C4-2B (cell line): ENCODE measurements around the gene SCFD2.

ENCODE experiments used
- CTCF ChIP-seq: fragments of 450-650 bp; conservative IDR thresholded peaks from 2 replicates; pipeline ENCODE4 v1.5.1; 2017; ENCODE audit warnings: mild to moderate bottlenecking
- ZFX ChIP-seq: fragments of 450-650 bp; IDR thresholded peaks from 2 replicates; pipeline ENCODE4 v1.6.1; 2017

DNA sequence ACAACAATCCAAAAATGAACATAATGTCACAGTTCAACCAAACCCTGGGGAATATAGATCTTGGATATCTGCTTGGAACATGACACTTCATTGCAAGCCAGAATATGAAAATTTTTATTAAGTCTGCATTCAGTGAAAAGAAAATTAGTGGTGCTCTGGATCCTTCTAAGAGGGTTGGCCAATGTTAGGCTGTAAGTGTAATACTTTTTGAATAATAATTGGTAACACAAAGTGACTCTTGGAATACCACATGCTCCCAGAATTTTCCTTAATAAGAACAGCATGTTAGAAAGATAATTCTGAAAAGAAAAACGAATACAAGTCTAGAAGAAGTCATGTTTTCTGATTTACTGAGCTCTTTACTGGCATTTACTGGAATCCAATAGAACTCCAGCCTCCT is 328.0 kb downstream of the SCFD2 start:
- TF ChIP-seq CTCF (no peak), ZFX (no peak)
